GM12801 (cell line): ENCODE results near the gene MRPL43.

ENCODE experiments used
- TF ChIP-seq, protein P1 (sequence below): IDR thresholded peaks from one replicate; pipeline ENCODE4 v1.5.1; 2011; ENCODE audit warnings: control low read depth; ENCODE audit not compliant: insufficient read length; ENCODE audit errors: extremely low read depth

MRPL43 gene

DNA sequence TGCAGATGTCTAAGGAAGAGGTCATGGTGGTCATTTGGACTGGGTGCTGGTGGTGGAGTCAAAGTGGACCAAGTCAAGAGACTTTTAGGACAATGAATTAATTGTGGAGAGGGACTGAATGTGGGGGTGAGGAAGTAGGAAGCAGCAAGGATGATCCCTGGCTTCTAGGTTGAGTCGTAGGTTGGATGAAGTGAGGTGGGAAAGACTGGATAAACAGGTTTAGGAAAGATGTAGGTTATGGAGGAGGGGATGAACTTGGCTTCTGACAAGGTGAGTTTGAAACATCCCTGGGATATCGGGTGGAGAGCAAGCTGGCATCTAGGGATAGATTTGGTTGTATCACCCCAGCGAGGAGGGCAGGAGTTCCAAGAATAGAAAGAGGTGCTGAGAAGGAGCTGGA, 10.4 kb downstream of the MRPL43 start:
- TF ChIP-seq, protein P1, sequence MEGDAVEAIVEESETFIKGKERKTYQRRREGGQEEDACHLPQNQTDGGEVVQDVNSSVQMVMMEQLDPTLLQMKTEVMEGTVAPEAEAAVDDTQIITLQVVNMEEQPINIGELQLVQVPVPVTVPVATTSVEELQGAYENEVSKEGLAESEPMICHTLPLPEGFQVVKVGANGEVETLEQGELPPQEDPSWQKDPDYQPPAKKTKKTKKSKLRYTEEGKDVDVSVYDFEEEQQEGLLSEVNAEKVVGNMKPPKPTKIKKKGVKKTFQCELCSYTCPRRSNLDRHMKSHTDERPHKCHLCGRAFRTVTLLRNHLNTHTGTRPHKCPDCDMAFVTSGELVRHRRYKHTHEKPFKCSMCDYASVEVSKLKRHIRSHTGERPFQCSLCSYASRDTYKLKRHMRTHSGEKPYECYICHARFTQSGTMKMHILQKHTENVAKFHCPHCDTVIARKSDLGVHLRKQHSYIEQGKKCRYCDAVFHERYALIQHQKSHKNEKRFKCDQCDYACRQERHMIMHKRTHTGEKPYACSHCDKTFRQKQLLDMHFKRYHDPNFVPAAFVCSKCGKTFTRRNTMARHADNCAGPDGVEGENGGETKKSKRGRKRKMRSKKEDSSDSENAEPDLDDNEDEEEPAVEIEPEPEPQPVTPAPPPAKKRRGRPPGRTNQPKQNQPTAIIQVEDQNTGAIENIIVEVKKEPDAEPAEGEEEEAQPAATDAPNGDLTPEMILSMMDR: no peak

DNA sequence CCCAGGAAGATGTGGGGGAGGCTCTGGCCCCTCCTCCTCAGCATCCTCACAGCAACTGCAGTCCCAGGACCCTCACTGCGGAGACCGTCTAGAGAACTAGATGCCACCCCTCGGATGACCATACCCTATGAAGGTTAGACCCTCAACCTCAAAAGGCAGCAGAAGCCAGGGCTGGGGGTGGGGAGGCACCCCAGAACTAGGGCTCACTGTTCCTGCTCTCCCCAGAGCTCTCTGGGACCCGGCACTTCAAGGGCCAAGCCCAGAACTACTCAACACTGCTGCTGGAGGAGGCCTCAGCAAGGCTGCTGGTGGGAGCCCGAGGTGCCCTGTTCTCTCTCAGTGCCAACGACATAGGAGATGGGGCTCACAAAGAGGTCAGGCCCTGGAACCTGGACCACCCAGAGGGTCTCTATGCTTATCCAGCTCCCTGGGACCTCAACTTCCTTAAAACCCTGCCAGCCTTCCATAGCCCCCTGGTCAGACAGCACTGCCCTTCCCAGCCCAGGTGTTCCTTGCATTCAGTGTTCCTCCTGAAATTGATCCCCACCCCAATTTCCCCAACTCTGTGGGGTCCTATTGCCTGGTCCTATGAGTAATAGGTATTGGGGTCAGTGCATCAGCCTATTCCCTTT, 14.3 kb downstream of the MRPL43 start:
- TF ChIP-seq, protein P1: no peak

DNA sequence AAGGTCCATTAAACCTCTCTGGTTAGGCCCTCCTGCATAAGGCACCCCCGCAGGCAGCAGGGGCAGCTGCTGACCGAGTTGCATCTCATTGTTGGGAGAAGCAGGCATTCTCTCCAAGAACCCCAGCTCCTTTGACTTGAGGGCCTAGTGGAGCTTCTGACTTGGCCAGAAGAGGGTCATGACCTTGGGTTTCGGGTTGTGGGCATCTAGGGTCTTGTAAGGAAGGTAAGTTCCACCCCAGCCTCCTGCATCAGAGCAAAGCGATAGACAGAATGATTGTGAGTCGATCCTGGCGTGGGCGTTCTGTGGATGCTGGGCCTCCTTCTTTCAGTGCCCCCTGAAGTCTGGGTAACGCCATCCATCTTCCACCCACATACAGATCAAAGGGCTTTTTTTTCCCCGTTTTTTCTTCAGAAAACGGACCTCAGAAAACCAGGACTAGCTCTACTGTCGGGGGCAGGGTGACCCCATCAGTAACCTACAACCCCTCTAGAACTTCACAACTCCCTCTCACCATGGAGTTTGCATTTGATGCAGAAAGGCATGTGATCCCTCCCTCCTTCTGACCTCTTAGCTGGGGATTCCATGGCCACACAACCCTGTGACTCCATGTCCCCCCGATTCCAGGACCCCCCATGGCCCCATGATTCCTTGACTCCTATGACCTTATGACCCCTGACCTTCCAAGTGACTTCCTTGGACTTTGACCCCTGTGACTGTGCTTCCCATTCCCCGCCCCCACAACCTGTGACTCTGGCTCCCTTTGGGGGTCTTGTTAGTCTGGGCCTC, 15.0 kb downstream of the MRPL43 start:
- TF ChIP-seq, protein P1: no peak

GRCh38 chr10:100970914-100971811, 16.1 kb downstream of the MRPL43 start:
- TF ChIP-seq, protein P1: no peak

DNA sequence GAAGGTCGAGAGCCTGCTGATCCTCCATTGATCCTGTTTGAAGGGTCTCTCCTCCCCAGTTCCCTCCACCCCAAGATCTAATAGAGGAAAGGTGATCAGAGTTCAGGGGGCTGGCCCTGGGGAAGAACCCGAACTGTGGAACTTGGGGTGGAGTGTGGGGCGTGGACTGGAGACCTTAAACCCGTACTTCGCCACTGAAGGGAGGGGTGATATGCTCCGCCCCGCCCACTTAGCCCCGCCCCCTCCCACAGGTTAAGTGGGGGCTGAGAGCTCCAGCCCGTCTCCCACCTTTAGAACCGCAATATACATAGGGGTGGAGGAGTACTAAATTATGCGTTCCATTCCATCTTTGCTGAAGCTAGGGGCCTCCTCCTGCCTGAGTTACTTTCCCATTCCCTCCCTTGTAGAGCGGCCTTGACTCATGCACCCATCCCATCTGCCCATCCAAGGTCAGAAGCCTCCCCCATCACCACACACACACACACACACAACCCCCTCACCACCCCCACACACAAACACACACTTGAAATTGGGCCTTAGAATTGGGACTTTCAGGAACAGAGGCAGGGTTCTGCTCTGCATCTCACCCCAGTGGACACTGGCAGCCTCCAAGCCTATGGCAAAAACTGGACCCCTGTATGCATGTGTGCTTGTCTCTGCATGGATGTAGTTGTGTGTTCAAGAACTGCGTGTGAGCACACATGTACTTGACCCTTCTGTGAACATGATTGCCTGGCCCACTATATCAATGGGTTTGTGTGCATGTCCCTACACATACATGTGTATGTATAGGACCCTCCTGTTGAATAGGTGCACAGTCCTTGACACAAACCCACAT, 17.0 kb downstream of the MRPL43 start:
- TF ChIP-seq, protein P1: no peak

- TF ChIP-seq, protein P1: no peak
These were observed 17.9 kb downstream of the MRPL43 start, which contains the start of gene SEMA4G for GRCh38 chr10:100969187-100970075. TSS of gene SEMA4G (plus strand) at chr10:100969504. CDS start at chr10:100972913, 3,409 bp downstream.
